ENCODE results near the gene SLC35G1.

GRCh38 chr10:93904901-93905300 is 11.1 kb downstream of the SLC35G1 start:
- no peak for TF ChIP-seq CTCF (IDR thresholded peaks at IDR 0.05)
- no peak for TF ChIP-seq POLR2A (IDR thresholded peaks at IDR 0.05)
